MM.1S (cell line): ENCODE data around the gene APOC3.

ENCODE experiments used
- EZH2 ChIP-seq: fragments of 300-600 bp; sonication (generic); optimal IDR thresholded peaks from 2 replicates; pipeline ENCODE3; 2017; ENCODE audit warnings: low read depth, mild to moderate bottlenecking, antibody characterized with exemption, low read length, mixed read lengths
- EZH2phosphoT487 ChIP-seq: fragments of 300-600 bp; sonication (generic); IDR thresholded peaks from 2 replicates; pipeline ENCODE4 v1.6.1; 2018; ENCODE audit warnings: antibody characterized with exemption, low read length
- TF ChIP-seq, protein P1 (sequence below): fragments of 300-600 bp; sonication (generic); IDR thresholded peaks from 2 replicates; pipeline ENCODE4 v1.5.1; 2016; ENCODE audit warnings: antibody characterized with exemption, low read length, mixed read lengths

DNA sequence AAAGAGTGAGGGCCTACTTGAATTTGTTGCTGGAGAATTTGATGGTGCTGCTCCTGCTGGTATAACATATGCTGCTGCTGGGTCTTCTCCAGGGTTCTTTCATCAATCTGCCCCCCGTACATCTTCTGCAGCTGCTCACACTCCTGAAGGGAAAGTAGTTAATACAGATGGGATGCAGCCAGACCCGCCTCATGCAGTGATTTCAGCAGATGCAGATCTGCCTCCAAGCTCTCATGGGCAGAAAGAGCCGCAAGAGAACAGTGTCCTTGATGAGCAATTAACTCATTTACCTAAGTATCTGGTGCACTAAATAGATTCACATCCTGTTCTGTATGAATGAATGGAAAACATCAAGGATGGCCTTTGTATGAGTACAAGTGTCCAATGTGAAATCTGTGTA lies 32.5 kb downstream of the APOC3 start:
- TF ChIP-seq, protein P1, sequence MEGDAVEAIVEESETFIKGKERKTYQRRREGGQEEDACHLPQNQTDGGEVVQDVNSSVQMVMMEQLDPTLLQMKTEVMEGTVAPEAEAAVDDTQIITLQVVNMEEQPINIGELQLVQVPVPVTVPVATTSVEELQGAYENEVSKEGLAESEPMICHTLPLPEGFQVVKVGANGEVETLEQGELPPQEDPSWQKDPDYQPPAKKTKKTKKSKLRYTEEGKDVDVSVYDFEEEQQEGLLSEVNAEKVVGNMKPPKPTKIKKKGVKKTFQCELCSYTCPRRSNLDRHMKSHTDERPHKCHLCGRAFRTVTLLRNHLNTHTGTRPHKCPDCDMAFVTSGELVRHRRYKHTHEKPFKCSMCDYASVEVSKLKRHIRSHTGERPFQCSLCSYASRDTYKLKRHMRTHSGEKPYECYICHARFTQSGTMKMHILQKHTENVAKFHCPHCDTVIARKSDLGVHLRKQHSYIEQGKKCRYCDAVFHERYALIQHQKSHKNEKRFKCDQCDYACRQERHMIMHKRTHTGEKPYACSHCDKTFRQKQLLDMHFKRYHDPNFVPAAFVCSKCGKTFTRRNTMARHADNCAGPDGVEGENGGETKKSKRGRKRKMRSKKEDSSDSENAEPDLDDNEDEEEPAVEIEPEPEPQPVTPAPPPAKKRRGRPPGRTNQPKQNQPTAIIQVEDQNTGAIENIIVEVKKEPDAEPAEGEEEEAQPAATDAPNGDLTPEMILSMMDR, result no peak
- TF ChIP-seq EZH2 (no peak), EZH2phosphoT487 (no peak)
